Psoas muscle (tissue), 8 donors: Measurements from ENCODE around the gene ETFBKMT. TPM values are rescaled to one million over a fixed set of nuclear protein-coding genes. Genes with fewer than 3 reads are reported as not detected.

Source experiments
- ATAC-seq, 4 donors: fragments of 200-7000 bp; cut with Tn5 transposase; one replicate each; pipeline ENCODE4 v1.9.1; 2020; ENCODE audit warnings: moderate library complexity in 3 of 4, mild to moderate bottlenecking in 2 of 4
- DNase-seq, 2 donors: peaks; one replicate each; pipeline ENCODE4 v3.0.0-alpha.2; 2020
- H3K27ac ChIP-seq: fragments of 200-600 bp; one replicate; pipeline ENCODE4 v1.8.0; 2022
- H3K27me3 ChIP-seq, 3 donors: fragments of 200-600 bp in 1 of 3; one replicate each; pipeline versions ENCODE4 v1.6.1 to v1.8.0; 2013 to 2022; ENCODE audit warnings: low read length in 2 of 3, mild to moderate bottlenecking in 2 of 3, moderate library complexity in 1 of 3; ENCODE audit not compliant: insufficient read depth in 3 of 3
- H3K36me3 ChIP-seq, 2 donors: fragments of 200-600 bp in 1 of 2; one replicate each; pipeline versions ENCODE4 v1.6.1 to v1.8.0; 2013 to 2022; ENCODE audit warnings: low read depth in 1 of 2, mild to moderate bottlenecking in 1 of 2, moderate library complexity in 1 of 2; ENCODE audit not compliant: insufficient read depth in 1 of 2
- H3K4me1 ChIP-seq: fragments of 200-600 bp; one replicate; pipeline ENCODE4 v1.8.0; 2022
- H3K4me3 ChIP-seq: fragments of 200-600 bp; one replicate; pipeline ENCODE4 v1.8.0; 2022; ENCODE audit warnings: mild to moderate bottlenecking
- H3K9me3 ChIP-seq: fragments of 200-600 bp; one replicate; pipeline ENCODE4 v1.8.0; 2022
- CTCF ChIP-seq: fragments of 200-600 bp; IDR thresholded peaks from one replicate; pipeline ENCODE4 v1.8.0; 2022; ENCODE audit warnings: antibody characterized with exemption
- WGBS, 3 donors: extraction: QIAGEN DNeasy Blood & Tissue Kit; methylation state at CpG; one replicate each; pipeline versions ENCODE4 v1.1.6 to v1.1.7; 2013; 5-methylcytosine and 5-hydroxymethylcytosine counted together
- intact Hi-C, 2 donors: fragments of 100-400 bp; cut with DNase I; formaldehyde crosslinking; loops; one replicate each; pipeline versions ENCODE4 v1.11.0 to v1.14.2; 2022
- polyA plus RNA-seq, 3 donors: library from polyadenylated mRNA; stranded (reverse); fragments of 200-250 nt; gene quantifications; one replicate each; pipeline ENCODE4 v1.2.3, GENCODE V29; 2013
- total RNA-seq, 4 donors: library from RNA; stranded (reverse); fragmentation: NEBNext Ultra II Directional in 2 of 4; extraction: Animal tissue kit (Norgen Biotek cat#: 25700) in 2 of 4; gene quantifications; one replicate each; pipeline versions ENCODE4 v1.2.1 to v1.2.4, GENCODE V29; 2021 to 2023
- donor health status: healthy with polysubstance abuse.
- donor health status: DM: no; HTN: no; CAD: no; lungs with moderate emphysema.
- donor health status: Bipolar disorder and iron deficiency.
- donor health status: healthy.
- donor health status: DM: yes; HTN: yes; CAD: no.
- donor health status: DM: no; HTN: no; CAD: no.
- donor health status: DM: no; HTN: no; CAD: no.
- donor health status: DM: yes; HTN: yes; CAD: no.

ETFBKMT gene
- total and polyA plus RNA-seq, 7 donors, result 2.4 to 10.8 (median 5.2) TPM

DNA sequence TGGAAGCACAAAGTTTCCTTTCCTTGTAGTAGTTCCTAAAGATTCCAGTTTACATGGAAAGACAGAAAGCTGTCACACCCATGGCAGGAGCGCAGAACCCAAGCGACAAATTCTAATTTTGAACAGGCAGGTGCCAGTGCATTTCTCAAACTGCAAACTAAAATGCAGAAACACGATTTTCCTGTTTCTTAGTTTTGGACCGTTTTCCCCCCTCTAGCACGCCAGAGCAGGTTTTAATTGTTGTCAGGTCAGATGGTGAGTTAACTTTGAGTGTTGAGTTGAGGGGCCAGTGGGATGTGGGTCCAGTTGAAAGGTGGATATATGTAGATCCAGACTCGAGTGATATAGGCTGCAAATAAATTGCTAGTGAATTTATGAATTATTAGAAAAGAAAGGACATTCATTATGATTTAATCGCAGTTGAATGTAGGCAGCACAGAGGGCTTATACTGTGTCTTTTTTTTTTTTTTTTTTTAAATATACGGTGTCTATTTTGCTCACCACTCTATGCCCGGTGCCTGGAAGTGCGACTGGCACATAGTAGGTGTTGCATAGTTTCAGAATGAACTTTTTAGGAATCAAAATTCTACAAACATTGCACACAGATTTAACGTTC lies 909 bp upstream of the ETFBKMT start:
- ATAC-seq, result peak in 3 of 4 donors; percentile 3 to 7 (median 5)
- intact Hi-C loops, result loop anchor here (5.0 to 10.0 kb wide), 3 partner anchors 69 to 656 kb away; partner anchors contain the start of genes AMN1 (in 1 of the 2) and RESF1 (in 1 of the 2)
- 13 to 16% (median 14%) methylated on average over 11 of the region's 11 CpGs for whole genome bisulfite sequencing, 3 donors
- Histone ChIP-seq H3K36me3 (peaks cover 0 to 21% of the 10 kb centered on the region in 2 donors), H3K27ac (peak overlapping the region; percentile 94), H3K4me3 (peak overlapping the region; percentile 68), H3K9me3 (no peaks in the 10 kb centered on the region), H3K27me3 (peaks cover 0 to under 1% (median 0%) of the 10 kb centered on the region in 3 donors), H3K4me1 (peaks cover 4% of the 10 kb centered on the region)
- TF ChIP-seq CTCF, result no peak
- DNase-seq, result no peak

- intact Hi-C loops, result loop anchor here (5.0 kb wide), 2 partner anchors 65 to 295 kb away; partner anchors contain the start of genes AMN1 (in 1 of the 2) and RESF1 (in 1 of the 2)
- H3K4me1 ChIP-seq, result peaks cover 4% of the 10 kb centered on the region
- no peak for TF ChIP-seq CTCF
- H3K9me3 ChIP-seq, result no peaks in the 10 kb centered on the region
- H3K27ac ChIP-seq, result no peak overlapping the region
- no peak overlapping the region for H3K4me3 ChIP-seq
- DNase-seq, result no peak
- no peak for ATAC-seq
- 92 to 93% (median 92%) methylated on average over 6 of the region's 6 CpGs for WGBS, 3 donors
- no peaks in the 10 kb centered on the region for H3K27me3 ChIP-seq
- peaks cover 0 to 27% of the 10 kb centered on the region in 2 donors for H3K36me3 ChIP-seq
These were observed 2.8 kb downstream of the ETFBKMT start for GRCh38 chr12:31662176-31662849.

GRCh38 chr12:31663576-31663975 lies 4.1 kb downstream of the ETFBKMT start:
- DNase-seq (no peak), ATAC-seq (no peak)
- intact Hi-C loops, result loop anchor here (5.0 kb wide), 2 partner anchors 64 to 294 kb away; partner anchors contain the start of genes AMN1 (in 1 of the 2) and RESF1 (in 1 of the 2)
- Histone ChIP-seq H3K27ac (no peak overlapping the region), H3K4me3 (no peak overlapping the region), H3K36me3 (peaks cover 0 to 30% of the 10 kb centered on the region in 2 donors), H3K9me3 (no peaks in the 10 kb centered on the region), H3K4me1 (peaks cover 4% of the 10 kb centered on the region), H3K27me3 (no peaks in the 10 kb centered on the region)
- 71 to 85% (median 81%) methylated on average over 4 of the region's 4 CpGs for WGBS, 3 donors
- no peak for TF ChIP-seq CTCF

GRCh38 chr12:31664038-31664437 lies 4.5 kb downstream of the ETFBKMT start:
- peaks cover 0 to 30% of the 10 kb centered on the region in 2 donors for H3K36me3 ChIP-seq
- DNase-seq, result no peak
- no peaks in the 10 kb centered on the region for H3K27me3 ChIP-seq
- intact Hi-C loops, result loop anchor here (5.0 kb wide), 2 partner anchors 63 to 293 kb away; partner anchors contain the start of genes AMN1 (in 1 of the 2) and RESF1 (in 1 of the 2)
- no peak for ATAC-seq
- H3K4me1 ChIP-seq, result peaks cover 4% of the 10 kb centered on the region
- H3K27ac ChIP-seq, result no peak overlapping the region
- TF ChIP-seq CTCF, result no peak
- H3K9me3 ChIP-seq, result peaks cover under 1% of the 10 kb centered on the region
- WGBS, 3 donors, result 87 to 89% (median 88%) methylated on average over 6 of the region's 6 CpGs
- no peak overlapping the region for H3K4me3 ChIP-seq
